Left colon (tissue), 2 donors: ENCODE measurements around the gene NOP10. TPM values are rescaled to one million over a fixed set of nuclear protein-coding genes. Genes with fewer than 3 reads are reported as not detected.

Source experiments
- microRNA-seq, 2 donors: library from miRNA; unstranded; fragments of <30 nt; microRNA quantifications; one replicate each; pipeline versions ENCODE4 v1.1.0 to v1.2.0, GENCODE V29; 2020
- total RNA-seq, 2 donors: library from RNA; stranded (reverse); fragmentation: NEBNext Ultra II Directional; extraction: Animal tissue kit (Norgen Biotek cat#: 25700); gene quantifications; one replicate each; pipeline ENCODE4 v1.2.1, GENCODE V29; 2021
- donor health status: DM: no; HTN: no; CAD: no.
- donor health status: DM: yes; HTN: yes; CAD: no.

NOP10 gene
- total RNA-seq, 2 donors from 2014 or later, result 139 to 142 TPM

Small RNA genes within 50 kb of the gene (microRNA-seq; reads per million reads assigned to microRNA genes)
- gene MIR1233-1, result 0 reads per million in 2 donors

Other genes with a start within 250 kb of the NOP10 start
- gene EMC7, start 241.3 kb downstream of the NOP10 start, total RNA-seq, result 10 to 100 TPM; 66.3 to 67.4 TPM
- gene PGBD4, start 241.1 kb downstream of the NOP10 start, total RNA-seq, result 1 to 10 TPM; 1.3 to 1.4 TPM
- gene KATNBL1, start 133.0 kb downstream of the NOP10 start, total RNA-seq, result 10 to 100 TPM; 33.7 to 41.4 TPM
- 10 to 100 TPM; 67.0 to 74.7 TPM for gene EMC4, start 118.1 kb downstream of the NOP10 start, total RNA-seq
- gene SLC12A6, start 5.4 kb downstream of the NOP10 start, total RNA-seq, result 10 to 100 TPM; 13.9 to 19.2 TPM
- gene NUTM1, start 179 bp upstream of the NOP10 start, total RNA-seq, result not detected
- 100 to 1,000 TPM; 215 to 225 TPM for gene LPCAT4, start 24.1 kb upstream of the NOP10 start, total RNA-seq
- gene GOLGA8A, start 94.7 kb upstream of the NOP10 start, total RNA-seq, result 10 to 100 TPM; 17.8 to 43.0 TPM
- 10 to 100 TPM; 24.3 to 38.7 TPM for gene GOLGA8B, start 240.5 kb upstream of the NOP10 start, total RNA-seq